Endodermal cell (in vitro differentiated cells): ENCODE measurements around the gene ABITRAM. TPM values are rescaled to one million over a fixed set of nuclear protein-coding genes. Genes with fewer than 3 reads are reported as not detected.

Experiments
- DNase-seq: peaks from one replicate; pipeline ENCODE4 v3.0.0-alpha.2; 2017
- H3K27ac ChIP-seq: 2 replicates; pipeline ENCODE4 v1.5.1; 2013; ENCODE audit warnings: mild to moderate bottlenecking, low read depth, low read length, moderate library complexity
- H3K27me3 ChIP-seq: 2 replicates; pipeline ENCODE4 v1.6.1; 2013; ENCODE audit warnings: mild to moderate bottlenecking, low read length, moderate library complexity; ENCODE audit not compliant: insufficient read depth, control insufficient read depth, poor library complexity, severe bottlenecking
- H3K36me3 ChIP-seq: 2 replicates; pipeline ENCODE4 v1.7.0; 2013; ENCODE audit warnings: mild to moderate bottlenecking, low read length, moderate library complexity; ENCODE audit not compliant: control insufficient read depth, insufficient read depth
- H3K4me1 ChIP-seq: one replicate; pipeline ENCODE4 v1.7.0; 2013; ENCODE audit warnings: low read length; ENCODE audit not compliant: control insufficient read depth, insufficient read depth
- H3K4me3 ChIP-seq: 2 replicates; pipeline ENCODE4 v1.5.1; 2013; ENCODE audit warnings: mild to moderate bottlenecking, low read length, moderate library complexity
- H3K9ac ChIP-seq: 2 replicates; pipeline ENCODE4 v1.6.1; 2013; ENCODE audit warnings: mild to moderate bottlenecking, low read length, moderate library complexity; ENCODE audit not compliant: poor library complexity, severe bottlenecking; ENCODE audit errors: extremely low read depth
- H3K9me3 ChIP-seq: 2 replicates; pipeline ENCODE4 v1.6.1; 2013; ENCODE audit warnings: mild to moderate bottlenecking, low read length, moderate library complexity; ENCODE audit not compliant: control insufficient read depth
- H3K27ac Mint-ChIP-seq: 2 replicates; pipeline ENCODE4 v1.8.0; 2020; ENCODE audit warnings: mixed read lengths
- H3K27me3 Mint-ChIP-seq: 2 replicates; pipeline ENCODE4 v1.8.0; 2021; ENCODE audit warnings: mild to moderate bottlenecking, mixed read lengths; ENCODE audit not compliant: insufficient read depth
- H3K36me3 Mint-ChIP-seq: 2 replicates; pipeline ENCODE4 v1.8.0; 2020; ENCODE audit warnings: low read depth, mixed read lengths
- H3K4me1 Mint-ChIP-seq: 2 replicates; pipeline ENCODE4 v1.8.0; 2020; ENCODE audit warnings: mixed read lengths
- H3K4me3 Mint-ChIP-seq: 2 replicates; pipeline ENCODE4 v1.8.0; 2020; ENCODE audit warnings: mild to moderate bottlenecking, moderate library complexity, mixed read lengths
- H3K9me3 Mint-ChIP-seq: 2 replicates; pipeline ENCODE4 v1.8.0; 2020; ENCODE audit warnings: mild to moderate bottlenecking, mixed read lengths
- WGBS, 2 experiments: methylation state at CpG; one replicate each; pipeline versions ENCODE4 v1.1.5 to v1.1.7; 2013; ENCODE audit warnings: missing lambda C conversion rate in 2 of 2, mixed read lengths in 1 of 2; ENCODE audit not compliant: insufficient coverage in 1 of 2, insufficient read length in 1 of 2; 5-methylcytosine and 5-hydroxymethylcytosine counted together
- total RNA-seq, 2 donors: library from RNA; stranded (reverse); fragmentation: NEBNext Ultra II Directional in 1 of 2; extraction: Animal tissue kit (Norgen Biotek cat#: 25700) in 1 of 2; gene quantifications; 2 replicates in 1 of 2; 3 replicates in 1 of 2; pipeline ENCODE4 v1.2.1, GENCODE V29; 2021
- TF ChIP-seq, protein P1 (sequence below): fragments of 200-600 bp; sonication (generic); conservative IDR thresholded peaks from 2 replicates; pipeline ENCODE4 v1.5.0; 2021; ENCODE audit warnings: antibody characterized with exemption, mild to moderate bottlenecking

The ABITRAM gene
- total RNA-seq, 2 donors from 2014 or later, result 11.4 to 15.4 TPM

DNA sequence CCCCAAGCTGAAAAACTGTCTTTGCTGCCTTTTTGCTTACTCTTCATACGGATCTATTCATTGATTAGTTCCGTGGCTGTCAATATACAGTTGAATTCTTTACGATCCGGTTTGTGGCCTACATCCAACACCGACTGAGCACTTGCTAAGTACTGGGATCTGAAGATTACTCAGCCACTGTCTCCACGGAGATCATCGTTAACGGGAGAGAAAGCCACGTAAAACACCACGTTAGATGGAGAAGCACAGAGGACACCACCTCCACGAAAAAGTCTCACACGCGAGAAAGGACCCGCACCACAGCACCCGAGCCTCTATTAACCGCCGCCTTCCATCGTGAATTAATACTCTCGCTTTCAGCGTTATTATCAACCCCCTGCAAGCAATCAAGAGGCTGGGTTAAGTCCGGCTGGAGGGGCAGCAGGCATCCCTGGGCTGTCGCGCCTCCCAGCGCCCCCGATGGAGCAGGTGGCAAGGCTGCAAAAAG lies 926 bp upstream of the ABITRAM start:
- no peak for DNase-seq
- Histone ChIP-seq H3K4me3 (peak overlapping the region; percentile 95), H3K4me1 (no peaks in the 10 kb centered on the region), H3K36me3 (peaks cover 17% of the 10 kb centered on the region), H3K27ac (peak overlapping the region; percentile 93), H3K9me3 (no peaks in the 10 kb centered on the region), H3K27me3 (no peaks in the 10 kb centered on the region), H3K9ac (peak overlapping the region; percentile 82)
- peaks cover 10% of the 10 kb centered on the region for H3K4me1 Mint-ChIP-seq
- H3K9me3 Mint-ChIP-seq, result no peaks in the 10 kb centered on the region
- no peaks in the 10 kb centered on the region for H3K27me3 Mint-ChIP-seq
- H3K27ac Mint-ChIP-seq, result peak overlapping the region; percentile 97
- TF ChIP-seq, protein P1, sequence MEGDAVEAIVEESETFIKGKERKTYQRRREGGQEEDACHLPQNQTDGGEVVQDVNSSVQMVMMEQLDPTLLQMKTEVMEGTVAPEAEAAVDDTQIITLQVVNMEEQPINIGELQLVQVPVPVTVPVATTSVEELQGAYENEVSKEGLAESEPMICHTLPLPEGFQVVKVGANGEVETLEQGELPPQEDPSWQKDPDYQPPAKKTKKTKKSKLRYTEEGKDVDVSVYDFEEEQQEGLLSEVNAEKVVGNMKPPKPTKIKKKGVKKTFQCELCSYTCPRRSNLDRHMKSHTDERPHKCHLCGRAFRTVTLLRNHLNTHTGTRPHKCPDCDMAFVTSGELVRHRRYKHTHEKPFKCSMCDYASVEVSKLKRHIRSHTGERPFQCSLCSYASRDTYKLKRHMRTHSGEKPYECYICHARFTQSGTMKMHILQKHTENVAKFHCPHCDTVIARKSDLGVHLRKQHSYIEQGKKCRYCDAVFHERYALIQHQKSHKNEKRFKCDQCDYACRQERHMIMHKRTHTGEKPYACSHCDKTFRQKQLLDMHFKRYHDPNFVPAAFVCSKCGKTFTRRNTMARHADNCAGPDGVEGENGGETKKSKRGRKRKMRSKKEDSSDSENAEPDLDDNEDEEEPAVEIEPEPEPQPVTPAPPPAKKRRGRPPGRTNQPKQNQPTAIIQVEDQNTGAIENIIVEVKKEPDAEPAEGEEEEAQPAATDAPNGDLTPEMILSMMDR, result no peak
- peak overlapping the region; percentile 93 for H3K4me3 Mint-ChIP-seq
- WGBS, 2 experiments, result 4 to 7% methylated on average over 11 to 25 of the region's 25 CpGs
- H3K36me3 Mint-ChIP-seq, result peaks cover 16% of the 10 kb centered on the region

DNA sequence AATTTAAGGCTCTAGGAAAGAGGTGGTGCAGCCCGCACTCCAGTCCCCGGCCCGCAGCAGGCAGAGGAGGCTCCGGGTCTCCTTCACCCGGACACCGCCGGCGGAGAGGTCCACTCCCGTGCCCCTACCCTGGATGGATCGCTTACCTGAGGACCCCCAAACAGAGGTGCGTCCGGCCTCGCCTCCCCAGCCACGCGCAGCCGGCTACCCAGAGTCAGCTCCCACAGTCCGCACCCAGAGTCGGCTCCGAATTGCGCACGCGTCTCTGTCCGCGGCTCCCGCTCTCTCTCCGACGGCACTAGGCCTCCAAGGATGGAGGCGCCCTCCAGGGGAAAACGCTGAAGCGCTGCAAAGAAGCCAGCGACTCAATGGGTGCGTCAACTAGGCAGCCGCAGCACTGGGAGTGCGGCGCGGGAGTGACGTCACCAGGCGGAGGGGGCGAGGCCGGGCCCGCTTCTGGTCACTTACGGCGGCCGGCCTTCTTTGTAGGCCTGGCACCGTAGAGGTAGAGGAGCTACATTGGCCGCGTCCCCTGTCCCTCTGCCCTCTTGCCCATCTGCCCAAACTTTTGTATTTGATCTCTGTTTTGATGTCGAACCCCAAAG lies 380 bp upstream of the ABITRAM start, which contains the start of gene ELP1:
TSS of gene ELP1 (minus strand) at position 407 of the 605 bp plus-strand sequence. CDS start 2,978 bp downstream, outside the sequence.
- H3K27ac ChIP-seq, result peak within 1 kb of the TSS; percentile 93
- H3K4me1 Mint-ChIP-seq, result peaks cover 10% of the 10 kb centered on the region
- peak within 1 kb of the TSS; percentile 83 for H3K9ac ChIP-seq
- H3K4me1 ChIP-seq, result no peaks in the 10 kb centered on the region
- H3K9me3 Mint-ChIP-seq, result no peaks in the 10 kb centered on the region
- TF ChIP-seq, protein P1, result peak; percentile 45
- H3K27me3 ChIP-seq, result no peaks in the 10 kb centered on the region
- peak within 1 kb of the TSS; percentile 93 for H3K4me3 Mint-ChIP-seq
- no peaks in the 10 kb centered on the region for H3K9me3 ChIP-seq
- H3K27me3 Mint-ChIP-seq, result no peaks in the 10 kb centered on the region
- H3K27ac Mint-ChIP-seq, result peak within 1 kb of the TSS; percentile 97
- peak within 1 kb of the TSS; percentile 95 for H3K4me3 ChIP-seq
- WGBS, 2 experiments, result 0% methylated on average over 31 to 48 of the region's 48 CpGs
- peak; percentile 97 for DNase-seq
- peaks cover 21% of the 10 kb centered on the region for H3K36me3 ChIP-seq
- peaks cover 14% of the 10 kb centered on the region for H3K36me3 Mint-ChIP-seq

DNA sequence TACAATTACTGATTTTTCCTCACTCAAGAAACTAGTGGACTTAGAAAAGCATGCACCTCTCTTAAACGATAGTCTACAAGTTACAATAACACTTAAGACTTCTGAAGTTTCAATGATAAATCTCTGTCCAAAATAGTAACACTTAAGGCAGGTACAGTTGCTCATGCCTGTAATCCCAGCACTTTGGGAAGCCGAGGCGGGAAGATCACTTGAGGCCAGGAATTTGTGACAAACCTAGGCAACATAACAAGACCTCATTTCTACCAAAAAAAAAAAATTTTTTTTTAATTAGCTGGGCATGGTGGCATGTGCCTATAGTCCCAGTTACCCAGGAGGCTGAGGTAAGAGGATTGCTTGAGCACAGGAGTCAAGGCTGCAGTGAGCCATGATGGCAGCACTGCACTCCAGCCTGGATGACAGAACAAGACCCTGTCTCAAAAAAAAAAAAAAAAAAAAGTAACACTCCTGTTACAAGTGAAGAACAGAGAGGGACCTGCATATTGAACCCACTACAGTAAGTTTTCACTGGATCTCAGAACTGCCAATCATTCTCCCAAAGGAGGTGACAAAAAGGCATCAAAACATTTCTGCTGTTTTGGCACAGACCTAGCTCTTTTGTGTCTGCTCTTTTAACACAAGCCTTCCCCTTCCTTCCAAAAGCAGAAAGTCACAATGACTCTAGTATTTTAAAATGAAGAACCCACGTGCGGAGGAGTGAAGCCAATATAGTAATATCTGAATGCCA lies 3.5 kb downstream of the ABITRAM start:
- H3K4me3 Mint-ChIP-seq, result no peak overlapping the region
- H3K27ac ChIP-seq, result no peak overlapping the region
- peaks cover 7% of the 10 kb centered on the region for H3K4me1 ChIP-seq
- WGBS, 2 experiments, result 92 to 93% methylated on average over 1 to 5 of the region's 5 CpGs
- TF ChIP-seq, protein P1, result no peak
- peaks cover 26% of the 10 kb centered on the region for H3K36me3 Mint-ChIP-seq
- no peaks in the 10 kb centered on the region for H3K9me3 Mint-ChIP-seq
- H3K4me1 Mint-ChIP-seq, result peaks cover 8% of the 10 kb centered on the region
- peaks cover 42% of the 10 kb centered on the region for H3K36me3 ChIP-seq
- no peaks in the 10 kb centered on the region for H3K27me3 ChIP-seq
- H3K27me3 Mint-ChIP-seq, result no peaks in the 10 kb centered on the region
- no peaks in the 10 kb centered on the region for H3K9me3 ChIP-seq
- no peak for DNase-seq
- no peak overlapping the region for H3K9ac ChIP-seq
- no peak overlapping the region for H3K4me3 ChIP-seq
- no peak overlapping the region for H3K27ac Mint-ChIP-seq
